Measurements from ENCODE around the gene MRTFB. TPM values are rescaled to one million over a fixed set of nuclear protein-coding genes. Genes with fewer than 3 reads are reported as not detected.
"Not testable (repeated sequence)": the region's sequence is repeated elsewhere in the genome, so short reads cannot be mapped to it uniquely, and the experiment has no call there.

The MRTFB gene
- total RNA-seq, 2 experiments from 2014 or later = 12.1 to 13.3 TPM

- no peaks in the 10 kb centered on the region for H3K27me3 Mint-ChIP-seq
- no peaks in the 10 kb centered on the region for H3K9me3 Mint-ChIP-seq (ENCODE audit: low read depth)
- no peaks in the 10 kb centered on the region for H3K36me3 Mint-ChIP-seq
- H3K27ac Mint-ChIP-seq = no peak overlapping the region
- DNase-seq (no peak), ATAC-seq (no peak)
- no peaks in the 10 kb centered on the region for H3K4me1 Mint-ChIP-seq
- H3K4me3 Mint-ChIP-seq = no peak overlapping the region
- CTCF ChIA-PET = no interaction called here
Measured at GRCh38 chr16:14121142-14121541, 50.0 kb downstream of the MRTFB start.

- H3K4me1 Mint-ChIP-seq = no peaks in the 10 kb centered on the region
- no peaks in the 10 kb centered on the region for H3K36me3 Mint-ChIP-seq
- no peak for ATAC-seq
- CTCF ChIA-PET = no interaction called here
- H3K9me3 Mint-ChIP-seq (ENCODE audit: low read depth) = no peaks in the 10 kb centered on the region
- H3K4me3 Mint-ChIP-seq = no peak overlapping the region
- H3K27ac Mint-ChIP-seq = no peak overlapping the region
- no peak for DNase-seq
- H3K27me3 Mint-ChIP-seq = no peaks in the 10 kb centered on the region
Measured at GRCh38 chr16:14121872-14122271, 50.8 kb downstream of the MRTFB start.

GRCh38 chr16:14122430-14122829, 51.3 kb downstream of the MRTFB start:
- CTCF ChIA-PET, H3K4me1 Mint-ChIP-seq, H3K27ac Mint-ChIP-seq: not testable (repeated sequence)

GRCh38 chr16:14125000-14125681, 54.0 kb downstream of the MRTFB start:
- CTCF ChIA-PET = no interaction called here
- ATAC-seq (no peak), DNase-seq (no peak)
- Mint-ChIP-seq H3K4me1 (no peaks in the 10 kb centered on the region), H3K9me3 (ENCODE audit: low read depth) (no peaks in the 10 kb centered on the region), H3K36me3 (peaks cover under 1% of the 10 kb centered on the region), H3K27ac (no peak overlapping the region), H3K4me3 (no peak overlapping the region), H3K27me3 (no peaks in the 10 kb centered on the region)

More at GRCh38 chr16:14122430-14122829, 51.3 kb downstream of the MRTFB start:
- ATAC-seq; H3K9me3 Mint-ChIP-seq (ENCODE audit: low read depth); H3K36me3 Mint-ChIP-seq; H3K4me3 Mint-ChIP-seq; H3K27me3 Mint-ChIP-seq; DNase-seq: not testable (repeated sequence)

GRCh38 chr16:14125708-14126107, 54.6 kb downstream of the MRTFB start:
- Mint-ChIP-seq H3K9me3 (ENCODE audit: low read depth) (no peaks in the 10 kb centered on the region), H3K27me3 (no peaks in the 10 kb centered on the region), H3K27ac (no peak overlapping the region), H3K36me3 (peaks cover 3% of the 10 kb centered on the region), H3K4me1 (no peaks in the 10 kb centered on the region), H3K4me3 (no peak overlapping the region)
- DNase-seq (no peak), ATAC-seq (no peak)
- CTCF ChIA-PET = no interaction called here

- DNase-seq (no peak), ATAC-seq (no peak)
- H3K27ac Mint-ChIP-seq = no peak overlapping the region
- no peaks in the 10 kb centered on the region for H3K9me3 Mint-ChIP-seq (ENCODE audit: low read depth)
- CTCF ChIA-PET = interaction anchor here (0.6 kb wide), 1 partner anchor 307 kb away, joined by 3 read pairs; no protein-coding TSS in a partner anchor
- no peaks in the 10 kb centered on the region for H3K27me3 Mint-ChIP-seq
- no peak overlapping the region for H3K4me3 Mint-ChIP-seq
- H3K4me1 Mint-ChIP-seq = no peaks in the 10 kb centered on the region
- H3K36me3 Mint-ChIP-seq = peaks cover 3% of the 10 kb centered on the region
Measured at GRCh38 chr16:14128097-14128496, 57.0 kb downstream of the MRTFB start.

- no peaks in the 10 kb centered on the region for H3K4me1 Mint-ChIP-seq
- H3K27ac Mint-ChIP-seq = no peak overlapping the region
- DNase-seq (no peak), ATAC-seq (no peak)
- CTCF ChIA-PET = no interaction called here
- H3K36me3 Mint-ChIP-seq = peaks cover 3% of the 10 kb centered on the region
- no peak overlapping the region for H3K4me3 Mint-ChIP-seq
- H3K27me3 Mint-ChIP-seq = no peaks in the 10 kb centered on the region
- no peaks in the 10 kb centered on the region for H3K9me3 Mint-ChIP-seq (ENCODE audit: low read depth)
Measured at GRCh38 chr16:14129502-14129901, 58.4 kb downstream of the MRTFB start.

- Mint-ChIP-seq H3K9me3 (ENCODE audit: low read depth) (no peaks in the 10 kb centered on the region), H3K36me3 (peaks cover 3% of the 10 kb centered on the region), H3K27me3 (no peaks in the 10 kb centered on the region), H3K4me3 (no peak overlapping the region), H3K27ac (no peak overlapping the region), H3K4me1 (no peaks in the 10 kb centered on the region)
- ATAC-seq = no peak
- DNase-seq = no peak
- CTCF ChIA-PET = no interaction called here
Measured at GRCh38 chr16:14131774-14132695, 60.9 kb downstream of the MRTFB start.

- H3K9me3 Mint-ChIP-seq (ENCODE audit: low read depth) = no peaks in the 10 kb centered on the region
- DNase-seq (no peak), ATAC-seq (no peak)
- H3K4me3 Mint-ChIP-seq = no peak overlapping the region
- H3K36me3 Mint-ChIP-seq = peaks cover 3% of the 10 kb centered on the region
- CTCF ChIA-PET = no interaction called here
- H3K4me1 Mint-ChIP-seq = no peaks in the 10 kb centered on the region
- no peaks in the 10 kb centered on the region for H3K27me3 Mint-ChIP-seq
- H3K27ac Mint-ChIP-seq = no peak overlapping the region
Measured at GRCh38 chr16:14132696-14133048, 61.6 kb downstream of the MRTFB start.

- DNase-seq (no peak), ATAC-seq (no peak)
- Mint-ChIP-seq H3K9me3 (ENCODE audit: low read depth) (no peaks in the 10 kb centered on the region), H3K4me1 (no peaks in the 10 kb centered on the region), H3K27me3 (no peaks in the 10 kb centered on the region), H3K4me3 (no peak overlapping the region), H3K36me3 (peaks cover 3% of the 10 kb centered on the region), H3K27ac (no peak overlapping the region)
- CTCF ChIA-PET = no interaction called here
Measured at GRCh38 chr16:14133907-14134306, 62.8 kb downstream of the MRTFB start.

- H3K27me3 Mint-ChIP-seq = no peaks in the 10 kb centered on the region
- no peaks in the 10 kb centered on the region for H3K4me1 Mint-ChIP-seq
- no peak overlapping the region for H3K4me3 Mint-ChIP-seq
- CTCF ChIA-PET = no interaction called here
- H3K27ac Mint-ChIP-seq = no peak overlapping the region
- DNase-seq (no peak), ATAC-seq (no peak)
- H3K36me3 Mint-ChIP-seq = peaks cover 5% of the 10 kb centered on the region
- H3K9me3 Mint-ChIP-seq (ENCODE audit: low read depth) = no peaks in the 10 kb centered on the region
Measured at GRCh38 chr16:14135704-14136103, 64.6 kb downstream of the MRTFB start.

GRCh38 chr16:14139872-14140271, 68.8 kb downstream of the MRTFB start:
- ATAC-seq = no peak
- Mint-ChIP-seq H3K36me3 (peaks cover 8% of the 10 kb centered on the region), H3K4me3 (no peak overlapping the region), H3K9me3 (ENCODE audit: low read depth) (no peaks in the 10 kb centered on the region), H3K4me1 (no peaks in the 10 kb centered on the region), H3K27me3 (no peaks in the 10 kb centered on the region), H3K27ac (no peak overlapping the region)
- no peak for DNase-seq
- CTCF ChIA-PET = no interaction called here

GRCh38 chr16:14140923-14141322, 69.8 kb downstream of the MRTFB start:
- CTCF ChIA-PET = no interaction called here
- Mint-ChIP-seq H3K36me3 (peaks cover 8% of the 10 kb centered on the region), H3K4me3 (no peak overlapping the region), H3K9me3 (ENCODE audit: low read depth) (no peaks in the 10 kb centered on the region), H3K27me3 (no peaks in the 10 kb centered on the region), H3K27ac (no peak overlapping the region), H3K4me1 (no peaks in the 10 kb centered on the region)
- no peak for DNase-seq
- no peak for ATAC-seq

- H3K9me3 Mint-ChIP-seq (ENCODE audit: low read depth) = no peaks in the 10 kb centered on the region
- DNase-seq = no peak
- H3K27me3 Mint-ChIP-seq = no peaks in the 10 kb centered on the region
- H3K27ac Mint-ChIP-seq = no peak overlapping the region
- no peak for ATAC-seq
- peaks cover 2% of the 10 kb centered on the region for H3K36me3 Mint-ChIP-seq
- CTCF ChIA-PET = no interaction called here
- H3K4me1 Mint-ChIP-seq = no peaks in the 10 kb centered on the region
- no peak overlapping the region for H3K4me3 Mint-ChIP-seq
Measured at GRCh38 chr16:14146445-14146844, 75.3 kb downstream of the MRTFB start.
